Mammary epithelial cell (primary cell): Measurements from ENCODE around the gene PDCD7.

ENCODE experiments used
- EZH2 ChIP-seq: IDR thresholded peaks from 2 replicates; pipeline ENCODE4 v1.6.1; 2012; ENCODE audit warnings: low read length, inconsistent platforms, borderline replicate concordance
- TF ChIP-seq, protein P1 (sequence below), 2 donors: IDR thresholded peaks in 1 of 2; conservative IDR thresholded peaks in 1 of 2; 2 replicates each; pipeline ENCODE4 v1.5.1; 2011 to 2012; ENCODE audit warnings: inconsistent platforms in 2 of 2, low read length in 2 of 2, mild to moderate bottlenecking in 2 of 2, control low read depth in 1 of 2, low read depth in 1 of 2; ENCODE audit not compliant: insufficient read depth in 1 of 2; ENCODE audit errors: extremely low read depth in 1 of 2

DNA sequence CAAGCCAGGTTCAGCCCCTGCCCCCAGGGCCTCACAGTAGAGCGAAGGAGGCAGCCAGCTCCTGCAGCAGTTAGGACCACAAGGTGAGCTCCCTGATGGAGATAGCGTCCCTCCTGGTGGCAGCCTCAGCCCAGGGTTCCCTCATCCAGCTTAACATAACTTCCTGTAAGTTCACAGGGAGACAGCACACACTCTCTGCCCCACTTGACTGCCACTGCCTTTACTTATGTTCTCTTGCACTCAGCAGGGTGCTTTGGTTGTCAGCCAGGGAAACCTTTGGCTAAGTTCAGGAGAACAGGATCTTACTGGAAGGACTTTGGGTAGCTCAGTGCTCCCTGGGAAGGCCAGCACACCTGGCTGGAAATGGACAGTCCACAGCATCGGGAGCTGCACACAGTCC lies 46.2 kb downstream of the PDCD7 start:
- no peak for TF ChIP-seq EZH2
- TF ChIP-seq, protein P1, sequence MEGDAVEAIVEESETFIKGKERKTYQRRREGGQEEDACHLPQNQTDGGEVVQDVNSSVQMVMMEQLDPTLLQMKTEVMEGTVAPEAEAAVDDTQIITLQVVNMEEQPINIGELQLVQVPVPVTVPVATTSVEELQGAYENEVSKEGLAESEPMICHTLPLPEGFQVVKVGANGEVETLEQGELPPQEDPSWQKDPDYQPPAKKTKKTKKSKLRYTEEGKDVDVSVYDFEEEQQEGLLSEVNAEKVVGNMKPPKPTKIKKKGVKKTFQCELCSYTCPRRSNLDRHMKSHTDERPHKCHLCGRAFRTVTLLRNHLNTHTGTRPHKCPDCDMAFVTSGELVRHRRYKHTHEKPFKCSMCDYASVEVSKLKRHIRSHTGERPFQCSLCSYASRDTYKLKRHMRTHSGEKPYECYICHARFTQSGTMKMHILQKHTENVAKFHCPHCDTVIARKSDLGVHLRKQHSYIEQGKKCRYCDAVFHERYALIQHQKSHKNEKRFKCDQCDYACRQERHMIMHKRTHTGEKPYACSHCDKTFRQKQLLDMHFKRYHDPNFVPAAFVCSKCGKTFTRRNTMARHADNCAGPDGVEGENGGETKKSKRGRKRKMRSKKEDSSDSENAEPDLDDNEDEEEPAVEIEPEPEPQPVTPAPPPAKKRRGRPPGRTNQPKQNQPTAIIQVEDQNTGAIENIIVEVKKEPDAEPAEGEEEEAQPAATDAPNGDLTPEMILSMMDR (conservative IDR thresholded peaks at IDR 0.05 in 1 of 2, IDR thresholded peaks at IDR 0.05 in 1 of 2; ENCODE audit: extremely low read depth in 1 of 2, insufficient read depth in 1 of 2, low read depth in 1 of 2, low read length in 2 of 2): no peak
